Endodermal cell (in vitro differentiated cells): ENCODE measurements around the gene EML4. TPM values are rescaled to one million over a fixed set of nuclear protein-coding genes. Genes with fewer than 3 reads are reported as not detected.

Source experiments
- DNase-seq: peaks from one replicate; pipeline ENCODE4 v3.0.0-alpha.2; 2017
- H3K27ac ChIP-seq: 2 replicates; pipeline ENCODE4 v1.5.1; 2013; ENCODE audit warnings: mild to moderate bottlenecking, low read depth, low read length, moderate library complexity
- H3K27me3 ChIP-seq: 2 replicates; pipeline ENCODE4 v1.6.1; 2013; ENCODE audit warnings: mild to moderate bottlenecking, low read length, moderate library complexity; ENCODE audit not compliant: insufficient read depth, control insufficient read depth, poor library complexity, severe bottlenecking
- H3K36me3 ChIP-seq: 2 replicates; pipeline ENCODE4 v1.7.0; 2013; ENCODE audit warnings: mild to moderate bottlenecking, low read length, moderate library complexity; ENCODE audit not compliant: control insufficient read depth, insufficient read depth
- H3K4me1 ChIP-seq: one replicate; pipeline ENCODE4 v1.7.0; 2013; ENCODE audit warnings: low read length; ENCODE audit not compliant: control insufficient read depth, insufficient read depth
- H3K4me3 ChIP-seq: 2 replicates; pipeline ENCODE4 v1.5.1; 2013; ENCODE audit warnings: mild to moderate bottlenecking, low read length, moderate library complexity
- H3K9ac ChIP-seq: 2 replicates; pipeline ENCODE4 v1.6.1; 2013; ENCODE audit warnings: mild to moderate bottlenecking, low read length, moderate library complexity; ENCODE audit not compliant: poor library complexity, severe bottlenecking; ENCODE audit errors: extremely low read depth
- H3K9me3 ChIP-seq: 2 replicates; pipeline ENCODE4 v1.6.1; 2013; ENCODE audit warnings: mild to moderate bottlenecking, low read length, moderate library complexity; ENCODE audit not compliant: control insufficient read depth
- H3K27ac Mint-ChIP-seq: 2 replicates; pipeline ENCODE4 v1.8.0; 2020; ENCODE audit warnings: mixed read lengths
- H3K27me3 Mint-ChIP-seq: 2 replicates; pipeline ENCODE4 v1.8.0; 2021; ENCODE audit warnings: mild to moderate bottlenecking, mixed read lengths; ENCODE audit not compliant: insufficient read depth
- H3K36me3 Mint-ChIP-seq: 2 replicates; pipeline ENCODE4 v1.8.0; 2020; ENCODE audit warnings: low read depth, mixed read lengths
- H3K4me1 Mint-ChIP-seq: 2 replicates; pipeline ENCODE4 v1.8.0; 2020; ENCODE audit warnings: mixed read lengths
- H3K4me3 Mint-ChIP-seq: 2 replicates; pipeline ENCODE4 v1.8.0; 2020; ENCODE audit warnings: mild to moderate bottlenecking, moderate library complexity, mixed read lengths
- H3K9me3 Mint-ChIP-seq: 2 replicates; pipeline ENCODE4 v1.8.0; 2020; ENCODE audit warnings: mild to moderate bottlenecking, mixed read lengths
- CTCF ChIP-seq: fragments of 200-600 bp; sonication (generic); conservative IDR thresholded peaks from 2 replicates; pipeline ENCODE4 v1.5.0; 2021; ENCODE audit warnings: antibody characterized with exemption, mild to moderate bottlenecking
- WGBS, 2 experiments: methylation state at CpG; one replicate each; pipeline versions ENCODE4 v1.1.5 to v1.1.7; 2013; ENCODE audit warnings: missing lambda C conversion rate in 2 of 2, mixed read lengths in 1 of 2; ENCODE audit not compliant: insufficient coverage in 1 of 2, insufficient read length in 1 of 2; 5-methylcytosine and 5-hydroxymethylcytosine counted together
- total RNA-seq, 2 donors: library from RNA; stranded (reverse); fragmentation: NEBNext Ultra II Directional in 1 of 2; extraction: Animal tissue kit (Norgen Biotek cat#: 25700) in 1 of 2; gene quantifications; 2 replicates in 1 of 2; 3 replicates in 1 of 2; pipeline ENCODE4 v1.2.1, GENCODE V29; 2021

Gene EML4
- total RNA-seq, 2 donors from 2014 or later = 84.6 to 90.9 TPM

- no peaks in the 10 kb centered on the region for H3K9me3 ChIP-seq
- H3K27ac Mint-ChIP-seq = peak overlapping the region; percentile 68
- 96% methylated on average over 3 of the region's 4 CpGs; no CpG with 5 or more reads in 1 of the 2 experiments for WGBS, 2 experiments
- no peaks in the 10 kb centered on the region for H3K4me1 Mint-ChIP-seq
- DNase-seq = no peak
- no peaks in the 10 kb centered on the region for H3K9me3 Mint-ChIP-seq
- H3K4me3 Mint-ChIP-seq = no peak overlapping the region
- H3K36me3 Mint-ChIP-seq = peaks cover 33% of the 10 kb centered on the region
- no peak overlapping the region for H3K27ac ChIP-seq
- H3K27me3 Mint-ChIP-seq = no peaks in the 10 kb centered on the region
- H3K4me1 ChIP-seq = no peaks in the 10 kb centered on the region
- no peak overlapping the region for H3K9ac ChIP-seq
- H3K27me3 ChIP-seq = no peaks in the 10 kb centered on the region
- peaks cover 50% of the 10 kb centered on the region for H3K36me3 ChIP-seq
- H3K4me3 ChIP-seq = no peak overlapping the region
- no peak for TF ChIP-seq CTCF
Observed at GRCh38 chr2:42312106-42312505, 143.0 kb downstream of the EML4 start.

DNA sequence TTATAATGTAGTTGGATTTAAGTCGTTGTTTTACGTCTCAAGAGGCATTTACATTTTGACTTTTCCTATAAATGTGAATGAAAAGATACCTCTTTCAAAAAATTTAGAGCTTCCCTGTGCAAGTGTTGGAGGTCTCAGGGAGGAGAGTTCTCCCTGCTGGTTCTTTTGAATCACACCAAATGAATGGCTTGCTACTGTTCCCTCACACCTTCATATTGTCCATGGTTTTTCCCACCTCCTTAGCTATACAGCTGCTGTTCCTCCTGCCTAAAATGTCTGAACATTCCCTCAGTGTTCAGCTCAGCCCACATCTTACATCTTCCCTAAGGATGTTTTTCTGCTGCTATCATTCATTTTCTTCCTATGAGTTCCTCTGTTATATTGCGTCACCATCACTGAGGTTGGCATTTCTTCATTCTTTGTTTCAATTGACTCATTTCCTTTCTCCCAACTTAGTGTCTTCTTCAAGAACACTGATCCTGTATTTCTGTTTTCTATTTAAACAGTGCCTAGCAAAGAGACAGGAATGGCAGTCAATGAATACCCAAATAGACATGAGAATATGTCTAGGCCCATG lies 145.8 kb downstream of the EML4 start:
- Histone ChIP-seq H3K9me3 (no peaks in the 10 kb centered on the region), H3K4me3 (no peak overlapping the region), H3K4me1 (no peaks in the 10 kb centered on the region), H3K9ac (no peak overlapping the region), H3K27me3 (no peaks in the 10 kb centered on the region), H3K36me3 (peaks cover 66% of the 10 kb centered on the region), H3K27ac (no peak overlapping the region)
- H3K9me3 Mint-ChIP-seq = no peaks in the 10 kb centered on the region
- DNase-seq = no peak
- no peak for TF ChIP-seq CTCF
- peaks cover 46% of the 10 kb centered on the region for H3K36me3 Mint-ChIP-seq
- H3K27me3 Mint-ChIP-seq = no peaks in the 10 kb centered on the region
- 100% methylated on average over 1 to 3 of the region's 3 CpGs for WGBS, 2 experiments
- no peaks in the 10 kb centered on the region for H3K4me1 Mint-ChIP-seq
- H3K4me3 Mint-ChIP-seq = no peak overlapping the region
- no peak overlapping the region for H3K27ac Mint-ChIP-seq

DNA sequence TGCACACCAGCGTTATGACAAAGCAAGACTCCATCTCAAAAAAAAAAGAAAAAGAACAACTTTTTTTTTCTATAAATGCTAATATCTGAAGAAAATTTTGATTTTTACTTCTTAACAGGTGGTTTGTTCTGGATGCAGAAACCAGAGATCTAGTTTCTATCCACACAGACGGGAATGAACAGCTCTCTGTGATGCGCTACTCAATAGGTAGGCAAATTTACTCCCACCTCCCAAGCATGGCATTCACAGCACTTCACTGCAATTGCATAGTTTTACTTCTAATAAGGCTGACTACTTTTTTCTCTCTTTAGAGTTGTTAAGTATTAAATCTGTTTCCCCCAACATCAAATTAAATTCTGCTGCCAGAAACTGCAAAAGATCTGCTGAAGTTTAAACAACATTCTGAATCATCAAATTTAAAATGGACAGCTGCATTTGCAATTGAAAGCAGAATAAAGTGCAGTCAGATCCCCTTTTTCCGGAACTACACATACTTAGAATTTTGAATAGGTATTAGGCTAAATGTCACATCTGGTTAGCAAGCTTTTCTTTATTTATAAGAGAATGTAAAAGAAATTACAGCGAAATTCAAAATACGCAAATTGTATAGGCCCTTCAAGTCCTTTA lies 146.8 kb downstream of the EML4 start:
- Histone ChIP-seq H3K9me3 (no peaks in the 10 kb centered on the region), H3K4me3 (no peak overlapping the region), H3K27me3 (no peaks in the 10 kb centered on the region), H3K4me1 (no peaks in the 10 kb centered on the region), H3K36me3 (peaks cover 72% of the 10 kb centered on the region), H3K9ac (no peak overlapping the region), H3K27ac (no peak overlapping the region)
- Mint-ChIP-seq H3K36me3 (peaks cover 55% of the 10 kb centered on the region), H3K9me3 (no peaks in the 10 kb centered on the region), H3K4me1 (no peaks in the 10 kb centered on the region), H3K27me3 (no peaks in the 10 kb centered on the region), H3K4me3 (no peak overlapping the region), H3K27ac (no peak overlapping the region)
- no peak for TF ChIP-seq CTCF
- WGBS, 2 experiments = 96 to 98% methylated on average over 3 to 5 of the region's 6 CpGs
- no peak for DNase-seq
